Caco-2 (cell line): Measurements from ENCODE around the gene PIGM. TPM values are rescaled to one million over a fixed set of nuclear protein-coding genes. Genes with fewer than 3 reads are reported as not detected.

Experiments used
- BruUV-seq: library from RNA; stranded (reverse); fragments of 400-500 nt; replicated peaks from 2 replicates; lab custom pipeline; 2021; lab: Mats Ljungman, UMichigan
- CTCF ChIA-PET: fragments of 300-600 bp; sonication (Branson Sonifier 250); formaldehyde crosslinking; loops from one replicate; lab custom pipeline; 2022; ENCODE audit warnings: antibody characterized with exemption; lab: Charles Lee
- POLR2A ChIA-PET: fragments of 300-600 bp; sonication (Branson Sonifier 250); formaldehyde crosslinking; loops from one replicate; lab custom pipeline; 2022; ENCODE audit warnings: antibody characterized with exemption; lab: Charles Lee
- DNase-seq, 2 experiments: peaks; one replicate each; pipeline versions ENCODE4 v3.0.0 to v3.0.0-alpha.2; 2020 to 2022
- H3K27me3 ChIP-seq: replicated peaks from 2 replicates; pipeline ENCODE4 v1.6.0; 2011; ENCODE audit warnings: low read length; ENCODE audit not compliant: control insufficient read depth, insufficient read depth
- H3K36me3 ChIP-seq: 2 replicates; pipeline ENCODE4 v1.5.1; 2011; ENCODE audit warnings: low read length; ENCODE audit not compliant: control insufficient read depth, insufficient read depth
- H3K4me1 ChIP-seq: fragments of 250-450 bp; sonication (Bioruptor Pico); 2 replicates; pipeline ENCODE4 v1.5.1; 2020; ENCODE audit warnings: mild to moderate bottlenecking
- H3K4me3 ChIP-seq: 2 replicates; pipeline ENCODE4 v1.5.1; 2011; ENCODE audit warnings: low read depth, mild to moderate bottlenecking, control low read depth, low read length
- H3K9me3 ChIP-seq: fragments of 250-450 bp; sonication (Bioruptor Pico); 2 replicates; pipeline ENCODE4 v1.5.1; 2020; ENCODE audit warnings: mild to moderate bottlenecking, moderate library complexity
- H3K27ac Mint-ChIP-seq: one replicate; pipeline ENCODE4 v1.8.0; 2022; ENCODE audit warnings: mixed read lengths; ENCODE audit not compliant: unreplicated experiment
- H3K27me3 Mint-ChIP-seq: one replicate; pipeline ENCODE4 v1.8.0; 2022; ENCODE audit warnings: mixed read lengths; ENCODE audit not compliant: insufficient read depth, unreplicated experiment
- H3K36me3 Mint-ChIP-seq: one replicate; pipeline ENCODE4 v1.8.0; 2022; ENCODE audit warnings: mild to moderate bottlenecking, mixed read lengths; ENCODE audit not compliant: insufficient read depth, unreplicated experiment
- H3K4me1 Mint-ChIP-seq: one replicate; pipeline ENCODE4 v1.8.0; 2022; ENCODE audit warnings: low read depth, mixed read lengths; ENCODE audit not compliant: unreplicated experiment
- H3K4me3 Mint-ChIP-seq: one replicate; pipeline ENCODE4 v1.8.0; 2022; ENCODE audit warnings: mild to moderate bottlenecking, moderate library complexity, mixed read lengths; ENCODE audit not compliant: unreplicated experiment
- H3K9me3 Mint-ChIP-seq: one replicate; pipeline ENCODE4 v1.8.0; 2022; ENCODE audit warnings: mixed read lengths; ENCODE audit not compliant: unreplicated experiment
- CTCF ChIP-seq, 2 experiments: fragments of 200-600 bp in 1 of 2; IDR thresholded peaks; 1 replicate in 1 of 2; 2 replicates in 1 of 2; pipeline versions ENCODE4 v1.5.1 to v1.8.0; 2011 to 2022; ENCODE audit warnings: antibody characterized with exemption in 1 of 2, control low read depth in 1 of 2, inconsistent platforms in 1 of 2, low read depth in 1 of 2, low read length in 1 of 2, mild to moderate bottlenecking in 1 of 2, moderate library complexity in 1 of 2; ENCODE audit not compliant: insufficient read depth in 1 of 2, severe bottlenecking in 1 of 2, unreplicated experiment in 1 of 2
- intact Hi-C: fragments of 100-400 bp; cut with micrococcal nuclease; formaldehyde crosslinking; loops from one replicate; pipeline ENCODE4 v1.10.0; 2022; ENCODE audit not compliant: unreplicated experiment
- total RNA-seq: library from RNA; stranded (reverse); gene quantifications from 2 replicates; pipeline ENCODE4 v1.2.3, GENCODE V29; 2022

The PIGM gene
- total RNA-seq, 1 experiment from 2014 or later = 5.5 TPM

DNA sequence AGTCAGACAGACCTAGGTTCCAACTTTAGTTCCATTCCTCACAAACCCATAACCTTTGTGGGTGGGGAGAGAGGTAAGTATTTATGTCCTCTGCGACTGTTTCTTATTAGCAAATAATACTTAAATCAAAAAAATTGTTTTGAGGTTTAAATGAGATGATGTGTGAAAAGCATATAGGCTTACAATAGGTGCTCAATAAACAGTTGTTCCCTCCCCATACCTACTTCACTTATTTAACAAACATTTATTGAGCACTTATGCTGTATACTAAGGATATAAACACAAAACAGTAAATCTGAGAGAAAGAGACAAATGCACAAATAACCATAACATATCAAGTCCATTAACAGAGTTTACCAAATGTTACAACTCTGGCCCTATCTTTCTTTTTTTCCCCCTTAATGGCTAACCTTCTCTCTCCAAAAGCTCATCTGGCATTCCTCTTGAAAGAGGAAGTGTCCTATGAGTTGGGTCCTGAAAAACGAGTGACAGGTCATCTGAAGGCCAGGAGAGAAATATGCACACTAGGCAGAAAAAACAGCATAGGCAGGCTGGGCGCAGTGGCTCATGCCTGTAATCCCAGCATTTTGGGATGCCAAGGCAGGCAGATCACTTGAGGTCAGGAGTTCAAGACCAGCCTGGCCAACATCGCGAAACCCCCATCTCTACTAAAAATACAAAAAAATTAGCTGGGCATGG, 10.3 kb downstream of the PIGM start:
- Mint-ChIP-seq H3K27ac (no peak overlapping the region), H3K4me3 (no peak overlapping the region), H3K9me3 (no peaks in the 10 kb centered on the region), H3K27me3 (peaks cover 18% of the 10 kb centered on the region), H3K4me1 (peaks cover 7% of the 10 kb centered on the region), H3K36me3 (no peaks in the 10 kb centered on the region)
- H3K4me1 ChIP-seq = no peaks in the 10 kb centered on the region
- no peaks in the 10 kb centered on the region for H3K36me3 ChIP-seq
- intact Hi-C loops = no loop called here
- no peak for TF ChIP-seq CTCF (IDR thresholded peaks at IDR 0.05; ENCODE audit: insufficient read depth in 1 of 2, low read depth in 1 of 2, low read length in 1 of 2, severe bottlenecking in 1 of 2, unreplicated experiment in 1 of 2)
- no peaks in the 10 kb centered on the region for H3K9me3 ChIP-seq
- H3K27me3 ChIP-seq = no peaks in the 10 kb centered on the region; the same call in 1 of the 2 replicates
- BruUV-seq = no TSS peak
- no peak overlapping the region for H3K4me3 ChIP-seq
- ChIA-PET POLR2A (no interaction called here), CTCF (interaction anchor here (1.0 kb wide), 1 partner anchor 14 kb away, joined by 6 read pairs; no protein-coding TSS in a partner anchor)
- DNase-seq = no peak

GRCh38 chr1:160020196-160020595, 11.6 kb downstream of the PIGM start:
- H3K27ac Mint-ChIP-seq = no peak overlapping the region
- H3K27me3 Mint-ChIP-seq = peaks cover 18% of the 10 kb centered on the region
- no peak for DNase-seq
- BruUV-seq = no TSS peak
- H3K4me1 Mint-ChIP-seq = peaks cover 7% of the 10 kb centered on the region
- Histone ChIP-seq H3K36me3 (no peaks in the 10 kb centered on the region), H3K4me3 (no peak overlapping the region), H3K4me1 (no peaks in the 10 kb centered on the region), H3K27me3 (no peaks in the 10 kb centered on the region; the same call in 1 of the 2 replicates), H3K9me3 (no peaks in the 10 kb centered on the region)
- ChIA-PET POLR2A (no interaction called here), CTCF (no interaction called here)
- no peaks in the 10 kb centered on the region for H3K36me3 Mint-ChIP-seq
- intact Hi-C loops = no loop called here
- H3K4me3 Mint-ChIP-seq = no peak overlapping the region
- no peaks in the 10 kb centered on the region for H3K9me3 Mint-ChIP-seq
- no peak for TF ChIP-seq CTCF (IDR thresholded peaks at IDR 0.05; ENCODE audit: insufficient read depth in 1 of 2, low read depth in 1 of 2, low read length in 1 of 2, severe bottlenecking in 1 of 2, unreplicated experiment in 1 of 2)

- peaks cover 19% of the 10 kb centered on the region for H3K27me3 Mint-ChIP-seq
- no peak overlapping the region for H3K4me3 ChIP-seq
- H3K9me3 Mint-ChIP-seq = no peaks in the 10 kb centered on the region
- no peak overlapping the region for H3K4me3 Mint-ChIP-seq
- no peaks in the 10 kb centered on the region for H3K36me3 ChIP-seq
- H3K9me3 ChIP-seq = no peaks in the 10 kb centered on the region
- no peaks in the 10 kb centered on the region for H3K4me1 ChIP-seq
- no peaks in the 10 kb centered on the region for H3K36me3 Mint-ChIP-seq
- intact Hi-C loops = no loop called here
- no TSS peak for BruUV-seq
- TF ChIP-seq CTCF (IDR thresholded peaks at IDR 0.05; ENCODE audit: insufficient read depth in 1 of 2, low read depth in 1 of 2, low read length in 1 of 2, severe bottlenecking in 1 of 2, unreplicated experiment in 1 of 2) = no peak
- CTCF ChIA-PET = no interaction called here
- H3K4me1 Mint-ChIP-seq = peaks cover 7% of the 10 kb centered on the region
- no peak for DNase-seq
- no peak overlapping the region for H3K27ac Mint-ChIP-seq
- POLR2A ChIA-PET = no interaction called here
- no peaks in the 10 kb centered on the region; the same call in 1 of the 2 replicates for H3K27me3 ChIP-seq
Observed at GRCh38 chr1:160018900-160019299, 12.9 kb downstream of the PIGM start.
